ENCODE results near the gene TMEM240. TPM values are rescaled to one million over a fixed set of nuclear protein-coding genes. Genes with fewer than 3 reads are reported as not detected.

Gene TMEM240
- total and polyA plus RNA-seq, 2 of the 8 experiments (the other 6 are each of a cell fraction or from before 2014, with no cell fraction given): 3.6 to 5.7 TPM

DNA sequence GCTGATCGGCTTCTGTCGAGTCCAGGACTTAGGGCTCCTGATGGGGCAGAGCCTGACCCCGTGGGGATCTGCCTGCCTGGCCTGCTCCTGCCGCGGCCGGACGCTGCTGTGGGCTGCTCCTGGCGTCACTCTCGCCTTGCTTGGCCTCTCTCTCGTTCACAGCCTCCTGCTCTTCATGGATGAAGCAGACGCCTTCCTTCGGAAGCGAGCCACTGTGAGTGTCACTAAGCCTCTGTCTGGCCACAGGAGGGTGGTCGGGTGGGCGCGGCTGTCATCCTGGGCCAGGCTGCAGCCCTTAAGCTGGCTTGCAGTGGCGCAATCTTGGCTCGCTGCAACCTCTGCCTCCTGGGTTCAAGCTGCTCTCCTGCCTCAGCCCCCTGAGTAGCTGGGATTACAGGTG lies 52.7 kb downstream of the TMEM240 start:
- H2BK12ac ChIP-seq (ENCODE audit: low read depth, low read length): no peak overlapping the region
- no peak overlapping the region for H2AK5ac ChIP-seq (ENCODE audit: low read depth, low read length)
- H3K18ac ChIP-seq (ENCODE audit: extremely low read depth, low read length): no peak overlapping the region
- H3K14ac ChIP-seq (ENCODE audit: insufficient read length): no peak overlapping the region
- no peak overlapping the region for H2BK5ac ChIP-seq (ENCODE audit: low read depth, low read length)
- H4K8ac ChIP-seq (ENCODE audit: extremely low read depth, insufficient read depth, low read length): no peak overlapping the region
- no peak overlapping the region for H3K4ac ChIP-seq (replicated peaks; ENCODE audit: insufficient read length, low read depth, low read length)
- H2AFZ ChIP-seq (ENCODE audit: low read length): no peak overlapping the region
- H3K23ac ChIP-seq (ENCODE audit: insufficient read length): no peak overlapping the region
- no peaks in the 10 kb centered on the region; the same call in 1 of the 2 replicates for H3K79me1 ChIP-seq (ENCODE audit: low read depth, low read length)
- no peak overlapping the region for H2BK120ac ChIP-seq (replicated peaks; ENCODE audit: low read depth, low read length)
- H4K91ac ChIP-seq (replicated peaks; ENCODE audit: insufficient read length, low read length): no peak overlapping the region
- no peaks in the 10 kb centered on the region; a peak in 1 of 4 replicates for H3K9me3 ChIP-seq (ENCODE audit: insufficient read depth in 2 of 2, low read depth in 1 of 2, low read length in 1 of 2)
- no peak overlapping the region for H3K27ac ChIP-seq (ENCODE audit: low read depth, low read length)
- H3K9ac ChIP-seq (replicated peaks in 1 of 4; ENCODE audit: extremely low read depth in 1 of 4, low read depth in 3 of 4, low read length in 3 of 4): no peak overlapping the region
- CTCF ChIA-PET (ENCODE audit: partially characterized antibody): no interaction called here
- DNase-seq (ENCODE audit: low read depth in 1 of 2, low spot score in 2 of 2) (no peak), FAIRE-seq (no peak)
- no peak overlapping the region for H4K5ac ChIP-seq (ENCODE audit: insufficient read length, low read depth, low read length)
- no peaks in the 10 kb centered on the region for H3K79me2 ChIP-seq (ENCODE audit: control insufficient read depth in 1 of 2, insufficient read depth in 2 of 2, low read length in 2 of 2)
- H4K20me1 ChIP-seq (replicated peaks in 1 of 2; ENCODE audit: control insufficient read depth in 1 of 2, insufficient read depth in 2 of 2, low read length in 2 of 2): peaks cover 0 to 1% of the 10 kb centered on the region in 2 experiments
- no peaks in the 10 kb centered on the region for H3K27me3 ChIP-seq (replicated peaks in 1 of 4; ENCODE audit: control insufficient read depth in 3 of 4, extremely low read depth in 1 of 4, insufficient read depth in 3 of 4, low read length in 3 of 4)
- H3K4me2 ChIP-seq (ENCODE audit: insufficient read depth in 1 of 2, low read depth in 2 of 2, low read length in 2 of 2): no peak overlapping the region
- no peak overlapping the region for H2BK15ac ChIP-seq (ENCODE audit: low read length)
- no peak overlapping the region for H3K56ac ChIP-seq (replicated peaks; ENCODE audit: insufficient read length, low read depth, low read length)
- H3K4me1 ChIP-seq (replicated peaks in 1 of 4; ENCODE audit: control insufficient read depth in 3 of 4, insufficient read depth in 4 of 4, low read length in 3 of 4): no peaks in the 10 kb centered on the region
- H3K4me3 ChIP-seq (ENCODE audit: extremely low read depth in 1 of 4, insufficient read depth in 2 of 4, low read depth in 3 of 4, low read length in 4 of 4): no peak overlapping the region
- WGBS, 2 experiments (ENCODE audit: extremely low coverage in 1 of 2, insufficient coverage in 1 of 2, insufficient read length in 1 of 2, insufficient replicate concordance in 2 of 2, low coverage in 1 of 2, low lambda C conversion rate in 2 of 2, missing lambda C conversion rate in 1 of 2): 97% methylated on average over 15 of the region's 18 CpGs; no CpG with 5 or more reads in 1 of the 2 experiments
- no peaks in the 10 kb centered on the region for H3K23me2 ChIP-seq (ENCODE audit: low read depth, low read length)
- peaks cover 8 to 69% (median 40%) of the 10 kb centered on the region in 4 experiments for H3K36me3 ChIP-seq (ENCODE audit: control insufficient read depth in 2 of 4, insufficient read depth in 4 of 4, low read length in 3 of 4)
- no peak overlapping the region for H2BK20ac ChIP-seq (ENCODE audit: low read length)
- POLR2A ChIA-PET (ENCODE audit: partially characterized antibody): interaction anchor here (1.1 kb wide), 1 partner anchor 11 kb away, joined by 4 read pairs; no protein-coding TSS in a partner anchor
- TF ChIP-seq JUND (IDR thresholded peaks at IDR 0.05; ENCODE audit: low read length): no peak
- no peak for TF ChIP-seq BCL11A (IDR thresholded peaks at IDR 0.05; ENCODE audit: low read depth in 2 of 2, low read length in 2 of 2)
- no peak for TF ChIP-seq TAF1 (IDR thresholded peaks at IDR 0.05; ENCODE audit: low read depth, low read length)
- no peak for TF ChIP-seq RNF2 (IDR thresholded peaks at IDR 0.05; ENCODE audit: borderline replicate concordance, low read depth, low read length, missing control alignments, poor library complexity, severe bottlenecking)
- TF ChIP-seq KDM5A (IDR thresholded peaks at IDR 0.05; ENCODE audit: low read length): no peak
- no peak for TF ChIP-seq HDAC2 (IDR thresholded peaks at IDR 0.05; ENCODE audit: borderline replicate concordance in 1 of 2, low read depth in 2 of 2, low read length in 2 of 2)
- no peak for TF ChIP-seq KDM1A (IDR thresholded peaks at IDR 0.05; ENCODE audit: borderline replicate concordance, low read length)
- TF ChIP-seq, protein P1, sequence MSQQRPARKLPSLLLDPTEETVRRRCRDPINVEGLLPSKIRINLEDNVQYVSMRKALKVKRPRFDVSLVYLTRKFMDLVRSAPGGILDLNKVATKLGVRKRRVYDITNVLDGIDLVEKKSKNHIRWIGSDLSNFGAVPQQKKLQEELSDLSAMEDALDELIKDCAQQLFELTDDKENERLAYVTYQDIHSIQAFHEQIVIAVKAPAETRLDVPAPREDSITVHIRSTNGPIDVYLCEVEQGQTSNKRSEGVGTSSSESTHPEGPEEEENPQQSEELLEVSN (IDR thresholded peaks at IDR 0.05): no peak
- no peak for TF ChIP-seq FOSL1 (IDR thresholded peaks at IDR 0.05; ENCODE audit: insufficient read depth, low read depth, low read length)
- no peak for TF ChIP-seq PHF8 (conservative IDR thresholded peaks at IDR 0.05; ENCODE audit: low read depth, low read length)
- TF ChIP-seq BACH1 (IDR thresholded peaks at IDR 0.05; ENCODE audit: low read length): no peak
- no peak for TF ChIP-seq JUN (IDR thresholded peaks at IDR 0.05; ENCODE audit: low read depth, low read length)
- TF ChIP-seq ZNF274 (IDR thresholded peaks at IDR 0.05; ENCODE audit: borderline replicate concordance, extremely low read depth, low read length): no peak
- TF ChIP-seq TCF12 (IDR thresholded peaks at IDR 0.05; ENCODE audit: low read depth, low read length): no peak
